CD4-positive, alpha-beta T cell treated with Interleukin-17A for 1 hour (primary cell): ENCODE results near the gene KRT27.

Experiments used
- DNase-seq: peaks from one replicate; pipeline ENCODE4 v3.0.0-alpha.2; 2020

KRT27 gene

DNA sequence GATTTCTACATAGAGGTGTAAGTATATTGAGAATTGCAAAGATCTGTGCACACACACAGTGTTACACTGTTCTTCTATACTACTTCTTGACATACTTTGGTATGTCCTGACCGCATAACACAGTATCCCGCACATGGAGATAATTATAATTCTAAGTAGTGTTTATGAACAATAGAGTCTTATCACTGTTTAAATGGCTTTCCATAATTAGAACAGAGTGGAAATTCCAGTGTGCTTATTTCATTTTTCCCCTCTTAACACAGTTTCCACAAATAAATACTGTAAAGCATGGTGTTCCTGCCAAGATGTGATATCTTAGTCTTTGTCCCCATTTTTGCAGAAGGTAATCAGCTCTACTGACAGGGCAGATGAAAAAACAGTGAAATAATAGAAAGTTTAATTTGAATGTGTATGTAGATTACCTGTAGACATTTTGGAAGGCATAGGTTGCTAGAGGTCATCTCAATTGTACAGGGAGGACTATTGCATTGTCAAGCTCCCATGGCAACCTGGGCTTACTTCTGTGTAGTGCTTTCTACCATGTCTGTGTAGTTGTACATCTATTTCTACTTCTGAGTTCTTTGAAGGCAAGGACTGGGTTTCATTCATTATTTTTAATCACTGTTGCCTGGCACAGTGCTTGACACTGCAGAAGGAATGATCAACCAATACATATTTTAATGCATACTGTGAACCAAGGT, 27.5 kb upstream of the KRT27 start:
- no peak for DNase-seq

DNA sequence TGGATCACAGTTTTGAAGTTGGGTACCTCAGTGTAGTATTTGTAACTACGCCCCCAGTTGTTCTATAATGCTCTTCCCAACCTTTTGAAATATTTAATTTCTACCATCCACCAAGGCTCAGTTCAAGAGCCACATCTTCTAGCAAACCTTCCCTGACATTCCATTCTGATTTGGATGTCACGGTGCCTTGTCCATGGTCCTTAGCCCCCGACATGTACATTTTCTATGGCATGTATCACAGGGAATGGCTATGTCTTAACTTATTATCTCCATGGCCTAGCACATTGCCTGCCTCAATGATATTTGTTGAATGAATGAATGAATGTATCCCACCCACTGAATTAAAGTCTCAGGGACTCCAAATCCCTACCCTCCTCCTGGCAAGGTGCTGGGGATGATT, 23.8 kb upstream of the KRT27 start:
- DNase-seq = no peak

DNA sequence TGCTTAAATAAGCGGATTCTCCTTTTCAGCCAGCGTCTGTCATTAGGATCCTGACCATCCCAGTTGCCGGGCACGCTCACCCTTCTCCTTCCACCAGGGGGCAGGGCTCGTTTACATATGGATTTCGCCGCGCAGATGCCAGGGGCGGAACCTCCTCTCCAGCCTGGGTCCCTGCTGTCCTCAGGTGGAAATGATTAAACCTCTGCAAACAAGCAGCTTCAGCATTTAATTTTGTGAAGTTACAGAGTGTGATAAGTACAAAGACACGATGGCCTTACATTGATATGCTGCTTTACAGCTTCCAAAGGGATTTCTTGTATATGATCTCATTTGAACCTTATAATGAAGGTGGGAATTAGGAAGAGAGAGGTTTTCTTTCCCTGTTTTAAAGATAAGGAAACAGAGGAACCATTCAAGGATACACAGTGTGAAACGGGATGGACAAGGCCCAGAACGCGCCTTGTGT, 21.3 kb upstream of the KRT27 start:
- peak; percentile 77 for DNase-seq

DNA sequence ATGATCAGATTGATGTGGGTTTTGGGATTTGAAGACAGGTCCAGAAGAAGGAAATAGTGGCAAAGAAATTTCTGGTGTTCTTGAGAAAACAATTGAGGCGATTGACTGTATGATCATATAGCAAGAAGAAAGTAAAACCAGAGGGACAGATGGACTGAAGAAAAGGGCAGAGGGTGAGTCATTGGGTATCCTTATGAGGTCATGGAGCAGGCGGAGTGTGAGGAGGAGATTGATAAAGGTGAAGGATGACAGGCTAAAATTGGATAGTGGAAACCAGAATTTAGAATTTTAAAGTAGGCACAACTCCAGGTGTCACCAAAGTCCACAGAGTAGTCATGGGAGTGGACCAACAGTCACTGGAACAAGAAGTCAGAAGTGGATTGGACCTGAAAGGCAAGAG, 18.8 kb upstream of the KRT27 start:
- DNase-seq = no peak

DNA sequence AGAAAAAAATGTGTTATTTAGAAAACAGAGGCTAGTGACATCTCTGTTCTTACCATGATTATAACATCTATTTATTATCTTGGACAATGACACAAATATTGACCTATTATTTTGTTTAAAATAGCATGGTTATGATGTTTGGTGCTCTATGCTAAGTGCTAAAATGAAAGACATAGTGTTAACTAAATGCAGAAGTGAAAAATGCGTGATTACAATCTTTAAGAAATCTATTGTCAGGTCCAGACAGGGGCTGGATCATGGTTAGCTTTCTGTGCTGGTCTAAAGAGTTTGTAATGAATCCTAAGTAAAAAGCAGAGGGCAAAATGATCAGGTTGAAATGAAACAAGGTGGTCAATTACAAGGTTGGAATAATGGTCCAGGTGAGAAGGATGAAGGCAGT, 18.0 kb upstream of the KRT27 start:
- DNase-seq = no peak

DNA sequence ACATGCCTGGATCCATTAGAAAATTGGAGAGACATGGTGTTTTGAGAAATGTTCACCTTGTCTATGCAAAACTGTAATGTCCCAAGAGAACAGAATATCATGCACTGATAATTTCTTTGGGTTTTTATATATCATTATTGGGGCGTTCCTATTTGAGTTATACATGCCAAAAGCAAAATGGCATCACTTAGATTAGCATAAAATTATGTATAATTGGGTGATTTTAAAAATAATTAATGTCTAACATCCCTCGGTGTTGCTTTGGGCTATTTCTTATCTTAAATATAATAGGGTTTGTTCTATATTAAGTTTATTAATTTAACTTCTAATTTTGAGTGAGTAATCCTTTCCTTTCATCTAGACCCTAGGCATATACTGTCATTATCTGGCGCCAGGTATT, 17.5 kb upstream of the KRT27 start, which contains the start of gene KRT28:
KRT28 (minus strand) TSS at position 101 of the 400 bp plus-strand sequence; CDS start at position 35, 66 bp downstream.
- DNase-seq = no peak

DNA sequence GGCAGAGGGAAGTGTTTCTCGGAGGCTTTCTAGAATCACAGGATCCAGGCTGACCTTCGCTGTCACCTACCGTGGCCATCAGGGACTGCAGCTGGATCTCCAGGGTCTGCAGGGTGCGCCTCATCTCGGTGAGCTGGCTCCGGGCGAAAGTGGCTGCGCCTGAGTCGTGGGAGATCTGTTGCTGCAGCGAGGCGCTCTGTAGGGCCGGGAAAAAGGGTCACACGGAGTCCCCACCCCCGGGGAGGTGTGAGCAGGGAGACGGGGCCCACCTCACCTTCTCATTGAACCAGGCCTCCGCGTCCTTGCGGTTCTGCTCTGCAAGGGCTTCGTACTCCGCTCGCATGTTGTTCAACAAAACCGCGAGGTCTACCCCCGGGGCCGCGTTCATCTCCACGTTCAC, 14.5 kb upstream of the KRT27 start:
- no peak for DNase-seq

DNA sequence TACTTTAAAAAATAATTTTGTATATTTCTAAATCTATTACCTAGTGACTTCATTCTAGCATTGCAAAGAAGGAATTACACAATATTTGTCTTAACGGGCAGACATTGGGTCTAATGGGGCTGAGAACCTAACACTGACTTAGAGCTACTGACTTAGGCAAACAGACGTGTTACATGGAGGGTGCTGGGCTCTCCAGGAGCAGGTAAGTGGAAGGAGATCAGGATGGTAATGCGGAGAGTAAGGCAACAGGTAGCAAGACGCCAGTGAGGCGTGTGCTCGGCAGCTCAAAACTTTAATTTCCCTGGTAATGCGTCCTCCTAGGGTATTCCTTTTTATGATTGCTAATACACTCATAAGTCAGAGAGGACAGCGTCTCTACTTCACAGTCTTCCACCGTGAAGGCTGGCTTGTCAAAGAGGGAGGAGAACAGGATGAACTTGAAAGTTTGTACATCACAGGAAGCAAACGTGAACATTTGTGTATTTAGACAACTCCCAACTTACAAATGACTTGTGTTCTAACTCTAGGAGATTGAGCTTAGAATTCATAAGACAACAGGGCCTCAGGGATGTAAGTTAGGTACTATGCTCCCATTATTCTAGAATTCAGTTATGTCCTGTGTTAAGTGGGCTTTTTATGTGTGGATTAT, 12.8 kb upstream of the KRT27 start:
- DNase-seq = no peak

DNA sequence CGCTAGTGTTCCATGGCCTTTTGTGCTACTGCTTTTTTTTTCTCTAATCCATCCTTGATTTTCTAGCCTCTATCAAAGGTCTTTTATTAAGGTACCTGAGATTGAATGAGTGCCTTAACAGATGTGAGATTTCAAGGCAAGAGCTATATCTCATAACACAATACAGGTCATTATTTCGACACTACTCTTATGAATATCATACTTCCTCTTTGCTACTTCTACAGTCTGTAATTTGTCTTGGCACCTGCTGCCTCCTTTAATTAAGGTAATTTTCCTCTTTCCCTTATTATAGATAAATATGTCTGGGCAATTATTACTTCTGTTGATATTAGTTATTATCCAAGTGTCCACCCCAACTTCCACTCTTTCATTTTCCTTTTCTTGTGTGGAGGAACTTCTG, 12.1 kb upstream of the KRT27 start:
- DNase-seq = no peak

DNA sequence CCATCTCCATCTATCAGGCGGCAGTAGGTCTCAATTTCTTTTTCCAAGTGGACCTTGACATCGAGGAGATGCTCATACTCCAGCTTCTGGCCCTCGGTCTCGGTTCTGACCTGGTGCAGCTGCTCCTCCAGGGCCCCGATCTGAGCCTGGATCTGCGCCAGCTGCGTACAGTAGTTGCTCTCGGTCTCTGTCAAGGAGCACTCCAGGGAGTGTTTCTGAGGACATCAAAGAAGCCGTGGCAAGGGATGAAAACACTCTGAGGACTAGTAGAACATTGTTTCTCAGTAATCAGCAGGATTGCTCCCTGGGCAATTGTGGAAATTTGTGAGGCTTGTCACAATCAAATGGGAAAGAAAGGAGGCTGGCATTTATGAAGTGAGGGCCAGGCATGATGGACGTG, 11.5 kb upstream of the KRT27 start:
- no peak for DNase-seq

DNA sequence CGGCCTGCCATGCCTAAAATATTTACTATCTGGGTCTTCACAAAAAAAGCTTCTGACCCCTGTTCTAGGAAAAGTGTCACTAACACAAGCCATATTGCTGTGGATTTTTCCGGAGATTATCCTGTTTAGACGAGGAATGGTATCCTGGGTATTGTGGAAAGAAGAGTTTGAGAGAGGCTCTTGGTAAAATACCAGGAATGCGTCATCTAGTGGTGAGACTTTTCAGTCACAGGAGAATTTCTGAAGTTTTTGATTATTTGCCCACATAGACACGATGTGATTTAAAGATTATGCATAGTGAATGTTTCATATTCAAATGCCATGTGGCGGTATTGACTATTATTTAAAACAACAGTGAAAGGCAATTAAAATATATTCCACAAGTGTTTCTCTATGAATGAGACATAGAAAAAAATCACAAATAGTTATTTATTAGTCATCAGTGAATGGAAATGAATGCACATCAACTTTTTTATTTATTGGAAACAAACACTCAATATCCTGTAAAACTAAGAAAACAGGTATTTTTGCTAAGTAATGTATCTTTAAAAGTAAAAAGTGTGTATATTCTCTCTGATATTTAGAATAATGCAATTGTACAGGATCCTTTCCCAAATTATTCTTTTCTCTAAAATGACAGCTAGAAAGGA, 9.6 kb upstream of the KRT27 start:
- peak; percentile 5 for DNase-seq

DNA sequence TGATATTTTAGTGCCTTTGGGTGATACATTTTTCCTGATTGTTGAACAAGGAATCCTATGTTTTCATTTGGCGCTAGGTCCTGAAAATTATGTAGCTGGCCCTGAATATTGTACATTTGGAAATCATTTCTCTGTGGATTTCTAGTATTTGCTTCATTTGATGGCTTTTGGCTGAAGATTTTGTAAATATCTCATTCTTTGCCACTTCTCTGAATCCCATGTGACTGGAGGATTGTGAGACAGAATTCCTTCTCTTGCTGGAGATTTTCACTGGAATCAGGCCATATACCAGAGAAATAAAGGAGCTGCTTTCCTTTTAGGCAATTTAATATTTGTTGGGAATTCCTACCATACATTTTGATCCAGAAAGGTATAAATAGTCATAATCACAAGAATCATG, 8.8 kb upstream of the KRT27 start:
- no peak for DNase-seq

DNA sequence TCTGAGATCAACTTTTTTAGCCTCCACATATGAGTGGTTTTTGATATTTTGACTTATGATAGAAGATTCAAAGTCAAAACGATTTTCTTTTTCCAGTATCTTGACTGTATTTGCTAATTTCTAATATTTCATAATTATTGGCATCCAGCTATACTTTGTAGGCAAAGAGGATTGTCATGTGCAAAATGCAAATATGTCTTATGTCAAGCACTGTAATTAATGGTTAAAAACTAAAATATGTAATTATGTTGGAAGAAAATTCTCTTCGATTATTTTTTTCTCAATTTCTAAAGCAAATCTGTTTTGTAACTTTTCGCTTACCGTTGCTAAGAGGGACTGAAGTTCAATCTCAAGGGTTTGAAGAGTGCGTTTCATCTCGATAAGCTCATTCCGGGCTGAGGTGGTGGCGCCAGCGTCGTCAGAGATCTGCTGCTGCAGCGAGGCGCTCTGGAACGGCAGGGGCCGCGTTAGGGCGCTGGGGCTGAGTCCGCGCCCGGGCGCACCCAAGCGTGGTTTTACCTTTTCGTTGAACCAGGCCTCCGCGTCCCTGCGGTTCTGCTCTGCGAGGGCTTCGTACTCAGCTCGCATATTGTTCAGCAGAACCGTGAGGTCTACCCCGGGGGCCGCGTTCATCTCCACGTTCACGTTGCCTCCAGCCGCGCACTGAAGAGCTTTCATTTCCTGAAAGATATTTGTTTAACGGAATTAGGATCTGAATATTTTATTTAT, 3.0 kb downstream of the KRT27 start:
- no peak for DNase-seq

DNA sequence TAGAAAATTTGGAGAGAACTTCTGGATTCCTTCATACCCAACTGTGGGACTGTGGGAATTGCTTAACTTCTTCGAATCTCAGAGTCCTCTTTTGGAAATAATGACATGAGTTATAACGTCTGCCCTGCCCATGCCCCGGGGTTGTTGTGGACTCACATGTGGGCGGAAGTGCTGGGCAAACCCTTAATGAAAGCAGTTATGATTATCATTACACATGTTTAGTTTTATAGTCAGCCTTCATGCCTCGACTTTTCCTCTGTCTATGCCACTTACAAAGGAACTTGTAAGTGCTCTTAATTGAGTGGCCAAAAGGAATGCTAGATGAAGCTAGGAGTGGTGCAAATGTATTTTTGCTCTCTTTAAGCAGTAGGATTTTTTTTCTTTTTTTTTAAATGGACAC, 3.9 kb downstream of the KRT27 start:
- no peak for DNase-seq

DNA sequence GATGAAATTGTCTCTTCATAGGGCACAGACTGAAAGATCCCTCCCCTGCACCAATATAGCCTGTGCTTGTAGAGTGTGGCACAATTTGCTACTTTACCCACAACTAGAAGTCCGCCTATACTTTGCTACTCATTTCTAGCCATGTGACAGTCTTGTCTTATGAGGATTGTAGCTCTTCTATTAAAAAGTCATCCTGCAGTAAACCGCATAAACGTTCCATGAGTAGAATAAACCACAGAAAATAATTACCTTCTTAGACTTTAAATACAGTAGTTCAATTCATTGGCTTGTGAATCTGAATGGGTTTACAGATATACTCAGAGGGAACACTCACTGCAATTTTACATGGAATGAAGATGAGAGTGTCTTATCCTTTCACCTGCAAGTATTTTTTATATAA, 4.4 kb downstream of the KRT27 start:
- no peak for DNase-seq

DNA sequence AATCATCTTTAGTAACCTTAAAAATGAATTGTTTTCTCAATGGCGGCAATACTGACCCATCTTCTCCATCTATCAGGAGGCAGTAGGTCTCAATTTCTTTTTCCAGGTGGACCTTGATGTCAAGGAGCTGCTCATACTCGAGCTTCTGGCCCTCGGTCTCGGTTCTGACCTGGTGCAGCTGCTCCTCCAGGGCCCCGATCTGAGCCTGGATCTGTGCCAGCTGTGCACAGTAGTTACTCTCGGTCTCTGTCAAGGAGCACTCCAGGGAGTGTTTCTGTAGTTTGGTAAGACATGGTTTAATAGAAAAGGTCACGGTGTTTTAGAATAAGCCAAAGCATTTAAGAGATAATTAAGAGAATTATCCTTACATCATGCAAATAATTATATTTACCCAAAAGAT, 4.9 kb downstream of the KRT27 start:
- DNase-seq = no peak

DNA sequence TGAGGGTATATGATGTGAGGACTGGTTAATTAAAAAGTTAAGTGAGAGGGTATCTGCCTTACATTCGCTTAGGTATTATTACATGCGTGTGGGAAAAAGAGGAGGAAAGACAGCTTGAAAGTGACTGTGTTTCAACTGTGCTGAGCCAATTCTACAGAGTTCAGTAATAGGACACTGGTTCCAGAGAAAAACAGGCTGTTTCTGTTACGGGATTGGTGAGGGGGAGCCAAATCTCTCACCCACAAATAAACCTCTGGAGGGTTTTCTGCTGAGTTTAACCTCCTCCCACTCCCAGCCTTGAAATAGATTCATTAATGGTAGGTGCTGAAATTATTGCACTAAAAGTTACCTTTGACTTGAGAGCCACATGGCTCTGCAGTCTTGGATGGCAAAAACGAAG, 6.4 kb downstream of the KRT27 start:
- no peak for DNase-seq

DNA sequence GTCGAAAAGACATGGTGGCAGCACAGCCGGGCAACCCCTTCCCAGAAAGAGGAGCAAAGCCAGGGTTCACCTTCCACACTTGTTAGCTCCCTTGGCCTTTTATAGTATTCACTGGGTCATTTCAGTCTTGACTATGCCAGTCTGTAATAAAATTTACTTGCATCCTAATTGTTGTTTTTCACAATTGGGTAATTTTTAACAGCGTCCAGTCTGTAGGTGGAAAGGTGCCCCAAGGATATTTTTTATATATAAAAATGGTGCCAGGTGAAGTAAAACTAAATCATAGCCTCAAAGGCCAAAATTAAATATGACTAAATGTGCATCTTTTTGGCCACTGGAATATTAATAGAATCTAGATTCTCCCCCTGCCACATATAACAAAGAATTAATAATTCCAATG, 10.2 kb downstream of the KRT27 start, which contains the start of gene KRT26:
KRT26 (minus strand) TSS at position 101 of the 400 bp plus-strand sequence; CDS start at position 13, 88 bp downstream.
- DNase-seq = no peak

DNA sequence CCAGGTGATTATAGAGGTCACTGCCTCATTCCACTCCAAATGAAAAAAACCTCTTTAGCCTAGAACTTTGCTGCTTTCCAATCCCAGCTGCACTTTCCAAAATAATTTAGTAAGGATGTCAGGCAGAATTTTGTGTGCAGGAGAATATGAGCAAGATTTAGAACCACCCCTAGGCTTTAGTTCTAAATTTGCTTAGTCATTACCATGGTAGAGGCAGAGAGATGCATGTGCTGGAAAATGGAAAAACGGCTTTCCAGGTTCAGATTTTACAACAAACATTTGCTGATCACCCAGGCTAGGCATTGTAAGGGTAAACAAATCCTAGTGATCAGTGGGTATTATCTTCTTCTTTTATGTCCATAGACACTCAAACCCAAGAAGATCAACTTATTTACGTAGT, 16.7 kb downstream of the KRT27 start:
- no peak for DNase-seq

DNA sequence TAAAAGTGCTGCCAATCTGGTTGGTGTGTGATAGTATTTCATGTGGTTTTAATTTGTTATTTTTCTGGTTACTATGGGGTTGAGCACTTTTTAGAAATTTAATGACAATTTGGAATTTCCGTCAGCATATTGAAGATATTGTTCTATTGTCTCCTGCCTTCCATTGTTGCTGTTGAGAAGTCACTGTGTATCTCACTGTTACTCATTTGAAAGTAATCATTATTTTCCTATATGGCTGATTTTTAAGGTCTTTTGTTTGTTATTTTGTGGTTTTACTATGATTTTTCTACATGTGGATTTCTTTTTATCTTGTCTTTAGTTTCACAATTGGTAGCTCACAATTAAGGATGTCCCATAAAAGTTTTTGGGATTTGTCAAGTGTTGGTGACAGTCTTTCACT, 18.6 kb downstream of the KRT27 start:
- no peak for DNase-seq

DNA sequence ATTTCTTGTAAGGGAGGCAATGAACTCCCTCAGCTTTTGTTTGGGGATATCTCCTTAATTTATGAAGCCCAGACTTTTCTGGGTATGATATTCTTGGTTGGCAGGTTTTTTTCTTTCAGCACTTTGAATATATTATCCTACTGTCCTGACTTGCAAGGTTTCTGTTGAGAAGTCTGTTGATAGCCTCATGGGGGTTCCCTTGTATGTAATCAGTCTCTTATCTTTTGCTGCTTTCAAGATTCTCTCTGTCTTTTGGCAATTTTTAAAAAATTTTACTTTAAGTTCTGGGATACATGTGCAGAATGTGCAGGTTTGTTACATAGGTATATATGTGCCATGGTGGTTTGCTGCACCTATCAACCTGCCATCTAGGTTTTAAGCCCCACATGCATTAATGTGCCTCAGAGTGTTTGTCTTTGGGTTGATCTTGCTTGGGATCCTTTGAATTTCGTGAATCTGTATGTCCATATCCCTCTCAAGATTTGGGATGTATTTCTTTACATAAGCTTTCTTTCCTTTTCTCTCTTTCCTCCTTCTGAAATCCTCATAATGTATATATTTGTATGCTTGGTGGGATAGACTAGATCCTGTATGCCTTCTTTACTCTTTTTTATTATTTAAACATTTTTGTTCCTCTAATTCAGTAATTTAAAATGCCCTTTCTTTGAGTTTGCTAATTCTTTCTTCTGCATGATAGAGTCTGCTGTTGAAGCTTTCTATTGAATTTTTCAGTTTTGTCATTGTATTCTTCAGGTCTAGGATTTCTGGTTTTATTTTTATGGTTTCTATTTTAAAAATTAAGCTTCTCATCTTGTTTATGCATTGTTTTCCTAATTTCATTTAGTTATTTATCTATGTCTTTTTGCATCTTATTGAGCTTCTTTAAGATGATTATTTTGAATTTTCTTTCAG, 22.0 kb downstream of the KRT27 start:
- no peak for DNase-seq

DNA sequence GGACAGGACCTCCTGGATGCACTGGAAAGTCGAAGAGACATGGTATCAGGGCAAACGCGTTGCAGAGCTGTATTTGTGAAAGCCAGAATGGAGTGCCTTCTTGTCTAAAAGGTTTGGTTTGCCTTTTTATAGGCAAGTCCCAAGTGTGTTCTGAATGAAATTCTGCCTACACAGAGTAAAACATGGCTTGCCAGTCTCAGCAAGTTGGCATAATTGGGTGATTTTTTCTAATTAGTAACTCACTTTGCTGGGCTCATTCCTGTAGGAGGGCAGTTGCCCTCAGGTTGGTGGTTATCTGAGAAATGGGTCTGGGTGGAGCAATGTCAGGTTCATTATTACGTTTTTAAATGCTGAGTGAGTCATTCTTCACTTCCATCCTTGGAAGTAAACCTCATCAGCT, 27.1 kb downstream of the KRT27 start, which contains the start of gene KRT25:
KRT25 (minus strand) TSS at position 101 of the 400 bp plus-strand sequence; CDS start at position 41, 60 bp downstream.
- DNase-seq = no peak
